Activated T-cell treated with anti-CD3 and anti-CD28 coated beads for 24 hours (primary cell): ENCODE measurements around the gene PRICKLE1.

Source experiments
- DNase-seq: peaks from one replicate; pipeline ENCODE4 v3.0.0-alpha.2; 2020; ENCODE audit warnings: low read depth

PRICKLE1 gene

GRCh38 chr12:42588524-42589464 lies 752 bp downstream of the PRICKLE1 start:
- DNase-seq = no peak

GRCh38 chr12:42587601-42588523 lies 1.7 kb downstream of the PRICKLE1 start:
- no peak for DNase-seq

- no peak for DNase-seq
Measured at GRCh38 chr12:42586268-42586667, 3.3 kb downstream of the PRICKLE1 start.

- DNase-seq = no peak
Measured at GRCh38 chr12:42585841-42586216, 3.7 kb downstream of the PRICKLE1 start.

GRCh38 chr12:42585154-42585840 lies 4.2 kb downstream of the PRICKLE1 start:
- DNase-seq = no peak

- no peak for DNase-seq
Measured at GRCh38 chr12:42584651-42585111, 4.9 kb downstream of the PRICKLE1 start.

- no peak for DNase-seq
Measured at GRCh38 chr12:42583016-42583415, 6.5 kb downstream of the PRICKLE1 start.

GRCh38 chr12:42582498-42582897 lies 7.0 kb downstream of the PRICKLE1 start:
- no peak for DNase-seq

- DNase-seq = no peak
Measured at GRCh38 chr12:42582050-42582449, 7.5 kb downstream of the PRICKLE1 start.

- no peak for DNase-seq
Measured at GRCh38 chr12:42576374-42576773, 13.2 kb downstream of the PRICKLE1 start.

- DNase-seq = no peak
Measured at GRCh38 chr12:42575717-42576116, 13.8 kb downstream of the PRICKLE1 start.

- DNase-seq = no peak
Measured at GRCh38 chr12:42574851-42575266, 14.7 kb downstream of the PRICKLE1 start.

- DNase-seq = no peak
Measured at GRCh38 chr12:42571327-42572009, 18.1 kb downstream of the PRICKLE1 start.

- no peak for DNase-seq
Measured at GRCh38 chr12:42570076-42570475, 19.5 kb downstream of the PRICKLE1 start.

- DNase-seq = no peak
Measured at GRCh38 chr12:42568952-42569915, 20.3 kb downstream of the PRICKLE1 start.

- no peak for DNase-seq
Measured at GRCh38 chr12:42565633-42566032, 23.9 kb downstream of the PRICKLE1 start.

- no peak for DNase-seq
Measured at GRCh38 chr12:42564996-42565395, 24.6 kb downstream of the PRICKLE1 start.

GRCh38 chr12:42564556-42564955 lies 25.0 kb downstream of the PRICKLE1 start:
- DNase-seq = no peak

GRCh38 chr12:42560977-42561376 lies 28.6 kb downstream of the PRICKLE1 start:
- no peak for DNase-seq

GRCh38 chr12:42557586-42558172 lies 31.9 kb downstream of the PRICKLE1 start:
- DNase-seq = no peak
